Neural progenitor cell (in vitro differentiated cells): ENCODE data around the gene SLC22A16. TPM values are rescaled to one million over a fixed set of nuclear protein-coding genes. Genes with fewer than 3 reads are reported as not detected.
A peak's percentile ranks its signal among the peaks of the same experiment; 100 is the strongest.

Source experiments
- DNase-seq: peaks from one replicate; pipeline ENCODE4 v3.0.0-alpha.2; 2016; ENCODE audit warnings: low spot score
- H2AFZ ChIP-seq: fragments of 200-600 bp; sonication (generic); replicated peaks from 2 replicates; pipeline ENCODE4 v1.6.1; 2016; ENCODE audit warnings: antibody characterized with exemption
- H3F3A ChIP-seq: fragments of 200-600 bp; sonication (generic); 2 replicates; pipeline ENCODE4 v1.6.1; 2016; ENCODE audit warnings: antibody characterized with exemption, low read depth
- H3K27ac ChIP-seq: fragments of 200-600 bp; sonication (generic); 2 replicates; pipeline ENCODE4 v1.5.1; 2016; ENCODE audit warnings: mild to moderate bottlenecking
- H3K27me3 ChIP-seq: fragments of 200-600 bp; sonication (generic); 2 replicates; pipeline ENCODE4 v1.6.1; 2016; ENCODE audit warnings: mild to moderate bottlenecking, moderate library complexity
- H3K36me3 ChIP-seq: fragments of 200-600 bp; sonication (generic); 2 replicates; pipeline ENCODE4 v1.5.1; 2016
- H3K4me1 ChIP-seq: fragments of 200-600 bp; sonication (generic); 2 replicates; pipeline ENCODE4 v1.6.1; 2016; ENCODE audit warnings: mixed run types
- H3K4me2 ChIP-seq: fragments of 200-600 bp; sonication (generic); 2 replicates; pipeline ENCODE4 v1.6.1; 2016
- H3K4me3 ChIP-seq: fragments of 200-600 bp; sonication (generic); 2 replicates; pipeline ENCODE4 v1.5.1; 2016
- H3K79me2 ChIP-seq: fragments of 200-600 bp; sonication (generic); 2 replicates; pipeline ENCODE4 v1.6.1; 2016; ENCODE audit warnings: low read depth
- H3K9ac ChIP-seq: fragments of 200-600 bp; sonication (generic); 2 replicates; pipeline ENCODE4 v1.6.1; 2016
- H3K9me3 ChIP-seq: fragments of 200-600 bp; sonication (generic); 2 replicates; pipeline ENCODE4 v1.5.1; 2016; ENCODE audit warnings: low read depth
- H4K20me1 ChIP-seq: fragments of 200-600 bp; sonication (generic); 2 replicates; pipeline ENCODE4 v1.6.1; 2016; ENCODE audit warnings: low read depth
- H3K27ac Mint-ChIP-seq: 3 replicates; pipeline ENCODE4 v1.8.0; 2021; ENCODE audit warnings: mixed read lengths
- H3K27me3 Mint-ChIP-seq: 2 replicates; pipeline ENCODE4 v1.8.0; 2022; ENCODE audit warnings: low read depth, mild to moderate bottlenecking, inconsistent platforms, moderate library complexity, mixed read lengths; ENCODE audit not compliant: insufficient read depth
- H3K36me3 Mint-ChIP-seq: 3 replicates; pipeline ENCODE4 v1.8.0; 2021; ENCODE audit warnings: mixed read lengths
- H3K4me1 Mint-ChIP-seq: 3 replicates; pipeline ENCODE4 v1.8.0; 2021; ENCODE audit warnings: mixed read lengths
- H3K4me3 Mint-ChIP-seq: 3 replicates; pipeline ENCODE4 v1.8.0; 2021; ENCODE audit warnings: mild to moderate bottlenecking, moderate library complexity, mixed read lengths
- H3K9me3 Mint-ChIP-seq: 3 replicates; pipeline ENCODE4 v1.8.0; 2020; ENCODE audit warnings: mixed read lengths
- EZH2 ChIP-seq: fragments of 200-600 bp; sonication (generic); IDR thresholded peaks from 2 replicates; pipeline ENCODE4 v1.6.1; 2017; ENCODE audit warnings: antibody characterized with exemption, mild to moderate bottlenecking, moderate library complexity
- EZH2phosphoT487 ChIP-seq: fragments of 200-600 bp; sonication (generic); IDR thresholded peaks from 2 replicates; pipeline ENCODE4 v1.6.1; 2017; ENCODE audit warnings: antibody characterized with exemption
- total RNA-seq: library from RNA; depleted of rRNA; stranded (reverse); fragments of >200 nt; gene quantifications from 2 replicates; pipeline ENCODE4 v1.2.3, GENCODE V29; 2015; ENCODE audit warnings: low replicate concordance
- TF ChIP-seq, protein P1 (sequence below): fragments of 200-600 bp; sonication (generic); IDR thresholded peaks from 2 replicates; pipeline ENCODE4 v1.5.1; 2017; ENCODE audit warnings: antibody characterized with exemption, mild to moderate bottlenecking

The SLC22A16 gene
- total RNA-seq, 1 donor from 2014 or later = not detected

DNA sequence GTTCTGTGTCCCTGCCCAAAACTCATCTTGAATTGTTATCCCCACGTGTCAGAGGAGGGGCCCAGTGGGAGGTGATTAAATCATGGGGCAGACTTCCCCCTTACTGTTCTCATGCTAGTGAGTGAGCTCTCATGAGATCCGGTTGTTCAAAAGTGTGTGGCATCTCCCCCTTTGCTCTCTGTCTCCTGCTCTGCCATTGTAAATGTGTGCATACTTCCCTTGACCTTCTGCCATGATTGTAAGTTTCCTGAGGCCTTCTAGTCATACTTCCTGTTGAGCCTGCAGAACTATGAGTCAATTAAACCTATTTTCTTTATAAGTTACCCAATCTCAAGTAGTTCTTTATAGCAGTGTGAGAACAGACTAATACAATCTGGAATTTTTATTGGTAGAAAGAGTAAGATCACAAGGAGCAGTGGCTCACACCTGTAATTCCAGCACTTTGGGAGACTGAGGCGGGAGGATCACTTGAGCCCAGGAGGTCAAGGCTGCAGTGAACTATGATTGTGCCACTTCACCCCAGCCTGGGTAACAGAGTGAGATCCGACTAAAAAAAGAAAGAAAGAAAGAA, 47.1 kb upstream of the SLC22A16 start:
- H3K27ac Mint-ChIP-seq = no peak overlapping the region
- Histone ChIP-seq H4K20me1 (no peaks in the 10 kb centered on the region), H3K4me1 (peaks cover 16% of the 10 kb centered on the region), H3K27ac (no peak overlapping the region), H3K9me3 (no peaks in the 10 kb centered on the region), H3K9ac (no peak overlapping the region), H3K4me3 (no peak overlapping the region), H3K4me2 (no peak overlapping the region), H2AFZ (no peak overlapping the region), H3K79me2 (no peaks in the 10 kb centered on the region), H3F3A (peaks cover 4% of the 10 kb centered on the region), H3K27me3 (no peaks in the 10 kb centered on the region), H3K36me3 (no peaks in the 10 kb centered on the region)
- no peak overlapping the region for H3K4me3 Mint-ChIP-seq
- H3K9me3 Mint-ChIP-seq = no peaks in the 10 kb centered on the region
- no peaks in the 10 kb centered on the region for H3K4me1 Mint-ChIP-seq
- TF ChIP-seq EZH2 (no peak), EZH2phosphoT487 (no peak)
- TF ChIP-seq, protein P1, sequence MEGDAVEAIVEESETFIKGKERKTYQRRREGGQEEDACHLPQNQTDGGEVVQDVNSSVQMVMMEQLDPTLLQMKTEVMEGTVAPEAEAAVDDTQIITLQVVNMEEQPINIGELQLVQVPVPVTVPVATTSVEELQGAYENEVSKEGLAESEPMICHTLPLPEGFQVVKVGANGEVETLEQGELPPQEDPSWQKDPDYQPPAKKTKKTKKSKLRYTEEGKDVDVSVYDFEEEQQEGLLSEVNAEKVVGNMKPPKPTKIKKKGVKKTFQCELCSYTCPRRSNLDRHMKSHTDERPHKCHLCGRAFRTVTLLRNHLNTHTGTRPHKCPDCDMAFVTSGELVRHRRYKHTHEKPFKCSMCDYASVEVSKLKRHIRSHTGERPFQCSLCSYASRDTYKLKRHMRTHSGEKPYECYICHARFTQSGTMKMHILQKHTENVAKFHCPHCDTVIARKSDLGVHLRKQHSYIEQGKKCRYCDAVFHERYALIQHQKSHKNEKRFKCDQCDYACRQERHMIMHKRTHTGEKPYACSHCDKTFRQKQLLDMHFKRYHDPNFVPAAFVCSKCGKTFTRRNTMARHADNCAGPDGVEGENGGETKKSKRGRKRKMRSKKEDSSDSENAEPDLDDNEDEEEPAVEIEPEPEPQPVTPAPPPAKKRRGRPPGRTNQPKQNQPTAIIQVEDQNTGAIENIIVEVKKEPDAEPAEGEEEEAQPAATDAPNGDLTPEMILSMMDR = no peak
- no peak for DNase-seq
- no peaks in the 10 kb centered on the region for H3K27me3 Mint-ChIP-seq
- H3K36me3 Mint-ChIP-seq = no peaks in the 10 kb centered on the region

DNA sequence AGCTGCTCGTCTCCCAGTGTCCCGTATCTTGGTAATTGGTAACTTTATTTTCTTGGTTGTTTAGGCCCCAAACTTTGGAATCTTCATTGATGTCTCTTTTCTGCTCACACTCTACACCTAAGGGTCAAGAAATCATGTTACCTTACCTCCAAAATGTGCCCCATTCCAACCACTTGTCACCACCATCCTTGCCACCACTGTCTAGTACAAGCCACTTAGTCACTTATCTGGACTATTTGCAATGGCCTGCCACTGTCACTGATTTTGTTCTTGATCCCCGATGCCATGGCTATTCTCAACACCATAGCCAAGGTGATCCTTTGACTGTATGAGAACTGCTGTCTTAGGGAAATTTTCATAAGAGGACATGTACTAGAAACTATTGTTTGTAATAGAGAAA, 46.0 kb upstream of the SLC22A16 start:
- Histone ChIP-seq H3K4me3 (no peak overlapping the region), H3K36me3 (no peaks in the 10 kb centered on the region), H3K4me1 (peaks cover 16% of the 10 kb centered on the region), H4K20me1 (no peaks in the 10 kb centered on the region), H3K9me3 (no peaks in the 10 kb centered on the region), H3F3A (peaks cover 4% of the 10 kb centered on the region), H3K9ac (no peak overlapping the region), H3K27ac (no peak overlapping the region), H2AFZ (no peak overlapping the region), H3K27me3 (no peaks in the 10 kb centered on the region), H3K4me2 (no peak overlapping the region), H3K79me2 (no peaks in the 10 kb centered on the region)
- Mint-ChIP-seq H3K27me3 (no peaks in the 10 kb centered on the region), H3K27ac (no peak overlapping the region), H3K36me3 (no peaks in the 10 kb centered on the region), H3K9me3 (no peaks in the 10 kb centered on the region), H3K4me1 (no peaks in the 10 kb centered on the region), H3K4me3 (no peak overlapping the region)
- no peak for DNase-seq
- TF ChIP-seq, protein P1 = no peak
- TF ChIP-seq EZH2 (no peak), EZH2phosphoT487 (no peak)

DNA sequence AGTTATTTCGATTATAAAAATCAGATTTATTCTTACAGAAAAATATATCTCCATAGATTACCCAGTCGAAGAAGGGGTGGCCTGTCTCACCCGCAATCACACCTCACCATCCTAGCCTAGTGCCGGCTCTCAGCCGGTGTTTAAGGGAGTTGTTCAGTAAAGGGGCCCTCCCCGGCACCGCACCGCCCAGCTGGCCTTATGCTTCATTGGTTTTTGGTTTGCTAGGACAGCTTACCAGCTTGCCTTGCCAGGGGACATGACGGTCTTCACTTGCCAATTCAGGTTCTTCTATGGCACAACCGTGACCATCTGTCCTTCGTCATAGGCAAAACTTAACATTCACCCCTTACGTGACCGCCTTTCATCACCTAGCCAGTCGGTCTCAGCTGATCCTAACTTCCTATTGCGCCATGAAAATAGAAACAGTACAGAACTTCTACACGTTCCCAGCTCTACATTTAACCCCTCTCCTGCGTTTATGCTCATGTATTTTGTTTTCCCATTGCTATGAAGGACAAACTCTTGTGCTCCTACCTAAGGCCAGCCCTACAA, 44.7 kb upstream of the SLC22A16 start:
- H3F3A ChIP-seq = peaks cover 4% of the 10 kb centered on the region
- no peak for DNase-seq
- no peaks in the 10 kb centered on the region for H3K9me3 ChIP-seq
- H2AFZ ChIP-seq = no peak overlapping the region
- peak overlapping the region; percentile 57 for H3K27ac Mint-ChIP-seq
- H3K4me2 ChIP-seq = no peak overlapping the region
- H3K9ac ChIP-seq = no peak overlapping the region
- no peaks in the 10 kb centered on the region for H3K9me3 Mint-ChIP-seq
- H3K4me3 ChIP-seq = no peak overlapping the region
- TF ChIP-seq EZH2phosphoT487 (no peak), EZH2 (no peak)
- TF ChIP-seq, protein P1 = no peak
- H3K36me3 Mint-ChIP-seq = no peaks in the 10 kb centered on the region
- no peaks in the 10 kb centered on the region for H4K20me1 ChIP-seq
- no peaks in the 10 kb centered on the region for H3K36me3 ChIP-seq
- H3K27me3 Mint-ChIP-seq = no peaks in the 10 kb centered on the region
- peaks cover 16% of the 10 kb centered on the region for H3K4me1 ChIP-seq
- no peaks in the 10 kb centered on the region for H3K4me1 Mint-ChIP-seq
- H3K27me3 ChIP-seq = no peaks in the 10 kb centered on the region
- no peaks in the 10 kb centered on the region for H3K79me2 ChIP-seq
- H3K27ac ChIP-seq = no peak overlapping the region
- no peak overlapping the region for H3K4me3 Mint-ChIP-seq
